K562 (cell line): ENCODE results near the gene GALNT15.

Source experiments
- ATF1 ChIP-seq, 2 experiments: fragments of 450-650 bp in 1 of 2; IDR thresholded peaks; 2 replicates each; pipeline ENCODE4 v1.6.1; 2016; ENCODE audit warnings: missing compliant biosample characterization in 1 of 2, missing genetic modification characterization in 1 of 2
- DIDO1 ChIP-seq: fragments of 450-650 bp; IDR thresholded peaks from 2 replicates; pipeline ENCODE4 v1.6.1; 2016; ENCODE audit warnings: low read depth, missing biosample characterization, missing genetic modification characterization
- HDAC8 ChIP-seq: fragments of 450-650 bp; IDR thresholded peaks from 2 replicates; pipeline ENCODE4 v1.6.1; 2016; ENCODE audit warnings: mild to moderate bottlenecking, missing genetic modification characterization, moderate library complexity, missing compliant biosample characterization
- MXI1 ChIP-seq: IDR thresholded peaks from 2 replicates; pipeline ENCODE4 v1.6.1; 2011; ENCODE audit warnings: low read depth, mild to moderate bottlenecking, improper control_type of control experiment, low read length
- RAD21 ChIP-seq, 2 experiments: fragments of 250-450 bp in 1 of 2; fragments of 450-650 bp in 1 of 2; sonication (Bioruptor Pico) in 1 of 2; formaldehyde crosslinking in 1 of 2; IDR thresholded peaks in 1 of 2; conservative IDR thresholded peaks in 1 of 2; 2 replicates each; pipeline versions ENCODE4 v1.4.0 to v1.8.0; 2020 to 2022; ENCODE audit warnings: mild to moderate bottlenecking in 2 of 2, moderate library complexity in 1 of 2
- SMAD4 ChIP-seq: fragments of 250-450 bp; sonication (Bioruptor Pico); conservative IDR thresholded peaks from 2 replicates; pipeline ENCODE4 v1.8.0; 2021; ENCODE audit warnings: inconsistent platforms, mild to moderate bottlenecking, moderate library complexity
- TF ChIP-seq, protein P1 (sequence below): sonication (generic); formaldehyde crosslinking; IDR thresholded peaks from 2 replicates; pipeline ENCODE4 v1.9.0; 2022; ENCODE audit warnings: mild to moderate bottlenecking, missing genetic modification reagents
- TF ChIP-seq, protein P2 (sequence below), 3 experiments: IDR thresholded peaks in 2 of 3; conservative IDR thresholded peaks in 1 of 3; 2 replicates each; pipeline ENCODE4 v1.5.1; 2011 to 2012; ENCODE audit warnings: low read length in 3 of 3, mild to moderate bottlenecking in 3 of 3, control low read depth in 2 of 3, improper control_type of control experiment in 1 of 3, inconsistent platforms in 1 of 3, low read depth in 1 of 3, mixed read lengths in 1 of 3, moderate library complexity in 1 of 3; ENCODE audit not compliant: insufficient read depth in 2 of 3

DNA sequence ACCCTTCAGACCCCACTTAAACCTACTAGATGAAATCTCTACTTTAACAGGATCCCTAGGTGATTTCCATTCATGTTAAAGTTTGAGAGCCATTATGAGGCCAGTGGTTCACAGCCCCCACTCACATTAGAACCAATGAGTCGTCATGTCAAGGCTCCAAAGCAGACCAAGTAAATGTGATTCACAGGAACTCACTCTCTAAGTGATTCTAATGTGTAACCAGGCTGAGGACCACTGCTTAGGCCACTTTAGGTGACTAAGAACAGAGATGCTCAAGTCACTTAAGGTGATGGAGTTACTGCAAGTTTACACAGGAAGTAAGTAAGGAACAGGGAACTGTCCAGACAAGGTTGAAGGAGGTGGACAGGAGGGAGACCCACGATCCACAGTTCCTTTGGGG is 7.7 kb downstream of the GALNT15 start:
- TF ChIP-seq, protein P1, sequence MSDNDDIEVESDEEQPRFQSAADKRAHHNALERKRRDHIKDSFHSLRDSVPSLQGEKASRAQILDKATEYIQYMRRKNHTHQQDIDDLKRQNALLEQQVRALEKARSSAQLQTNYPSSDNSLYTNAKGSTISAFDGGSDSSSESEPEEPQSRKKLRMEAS (CRISPR knock-in tag) = no peak
- TF ChIP-seq HDAC8 (tag) = no peak
- no peak for TF ChIP-seq SMAD4
- TF ChIP-seq DIDO1 (tag) = no peak
- TF ChIP-seq, protein P2, sequence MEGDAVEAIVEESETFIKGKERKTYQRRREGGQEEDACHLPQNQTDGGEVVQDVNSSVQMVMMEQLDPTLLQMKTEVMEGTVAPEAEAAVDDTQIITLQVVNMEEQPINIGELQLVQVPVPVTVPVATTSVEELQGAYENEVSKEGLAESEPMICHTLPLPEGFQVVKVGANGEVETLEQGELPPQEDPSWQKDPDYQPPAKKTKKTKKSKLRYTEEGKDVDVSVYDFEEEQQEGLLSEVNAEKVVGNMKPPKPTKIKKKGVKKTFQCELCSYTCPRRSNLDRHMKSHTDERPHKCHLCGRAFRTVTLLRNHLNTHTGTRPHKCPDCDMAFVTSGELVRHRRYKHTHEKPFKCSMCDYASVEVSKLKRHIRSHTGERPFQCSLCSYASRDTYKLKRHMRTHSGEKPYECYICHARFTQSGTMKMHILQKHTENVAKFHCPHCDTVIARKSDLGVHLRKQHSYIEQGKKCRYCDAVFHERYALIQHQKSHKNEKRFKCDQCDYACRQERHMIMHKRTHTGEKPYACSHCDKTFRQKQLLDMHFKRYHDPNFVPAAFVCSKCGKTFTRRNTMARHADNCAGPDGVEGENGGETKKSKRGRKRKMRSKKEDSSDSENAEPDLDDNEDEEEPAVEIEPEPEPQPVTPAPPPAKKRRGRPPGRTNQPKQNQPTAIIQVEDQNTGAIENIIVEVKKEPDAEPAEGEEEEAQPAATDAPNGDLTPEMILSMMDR (IDR thresholded peaks at IDR 0.05 in 2 of 3, conservative IDR thresholded peaks at IDR 0.05 in 1 of 3; ENCODE audit: insufficient read depth in 2 of 3, low read depth in 1 of 3, low read length in 3 of 3) = no peak
- TF ChIP-seq MXI1 = no peak
- TF ChIP-seq ATF1 (CRISPR knock-in tag; IDR thresholded peaks at IDR 0.05) = no peak
- TF ChIP-seq ATF1 (tag; IDR thresholded peaks at IDR 0.05) = no peak
- no peak for TF ChIP-seq RAD21 (CRISPR knock-in tag; conservative IDR thresholded peaks at IDR 0.05 in 1 of 2, IDR thresholded peaks at IDR 0.05 in 1 of 2)
